HEK293 (cell line): ENCODE measurements around the gene PRUNE1.

ENCODE experiments used
- EGR2 ChIP-seq: fragments of 450-650 bp; formaldehyde crosslinking; IDR thresholded peaks from 2 replicates; pipeline ENCODE4 v1.5.1; 2016; ENCODE audit warnings: low read depth, missing biosample characterization, missing genetic modification characterization
- FEZF1 ChIP-seq: fragments of 450-650 bp; formaldehyde crosslinking; IDR thresholded peaks from 2 replicates; pipeline ENCODE4 v1.5.1; 2016; ENCODE audit warnings: missing biosample characterization, missing genetic modification characterization
- OSR2 ChIP-seq: fragments of 450-650 bp; formaldehyde crosslinking; IDR thresholded peaks from 2 replicates; pipeline ENCODE4 v1.5.1; 2016; ENCODE audit warnings: missing biosample characterization, missing genetic modification characterization
- PRDM2 ChIP-seq: fragments of 450-650 bp; formaldehyde crosslinking; IDR thresholded peaks from 2 replicates; pipeline ENCODE4 v1.5.1; 2016; ENCODE audit warnings: missing biosample characterization, missing genetic modification characterization, borderline replicate concordance
- ZBTB20 ChIP-seq: fragments of 450-650 bp; formaldehyde crosslinking; IDR thresholded peaks from 2 replicates; pipeline ENCODE4 v1.5.1; 2016; ENCODE audit warnings: missing biosample characterization, missing genetic modification characterization
- ZBTB8A ChIP-seq: fragments of 450-650 bp; formaldehyde crosslinking; IDR thresholded peaks from 2 replicates; pipeline ENCODE4 v1.5.1; 2016; ENCODE audit warnings: missing biosample characterization, missing genetic modification characterization
- ZNF24 ChIP-seq: fragments of 450-650 bp; formaldehyde crosslinking; IDR thresholded peaks from 2 replicates; pipeline ENCODE4 v1.5.1; 2016; ENCODE audit warnings: missing biosample characterization, missing genetic modification characterization
- ZNF324 ChIP-seq: fragments of 450-650 bp; formaldehyde crosslinking; IDR thresholded peaks from 2 replicates; pipeline ENCODE4 v1.5.1; 2016; ENCODE audit warnings: missing biosample characterization, missing genetic modification characterization
- ZNF335 ChIP-seq: fragments of 450-650 bp; formaldehyde crosslinking; conservative IDR thresholded peaks from 2 replicates; pipeline ENCODE4 v1.5.1; 2016; ENCODE audit warnings: missing biosample characterization, missing genetic modification characterization
- ZNF341 ChIP-seq: fragments of 450-650 bp; formaldehyde crosslinking; IDR thresholded peaks from 2 replicates; pipeline ENCODE4; 2016; ENCODE audit warnings: low read depth, missing biosample characterization, missing genetic modification characterization
- ZNF560 ChIP-seq: fragments of 450-650 bp; formaldehyde crosslinking; IDR thresholded peaks from 2 replicates; pipeline ENCODE4 v1.5.1; 2017; ENCODE audit warnings: missing biosample characterization, missing genetic modification characterization, borderline replicate concordance
- ZNF629 ChIP-seq: fragments of 450-650 bp; formaldehyde crosslinking; IDR thresholded peaks from 2 replicates; pipeline ENCODE4 v1.5.1; 2017; ENCODE audit warnings: missing biosample characterization, missing genetic modification characterization
- ZNF692 ChIP-seq: fragments of 450-650 bp; formaldehyde crosslinking; IDR thresholded peaks from 2 replicates; pipeline ENCODE4 v1.5.1; 2016; ENCODE audit warnings: missing biosample characterization, missing genetic modification characterization
- TF ChIP-seq, protein P1 (sequence below): fragments of 450-650 bp; formaldehyde crosslinking; IDR thresholded peaks from 2 replicates; pipeline ENCODE4 v1.5.1; 2016; ENCODE audit warnings: missing biosample characterization, missing genetic modification characterization, low read depth
- TF ChIP-seq, protein P2 (sequence below): fragments of 450-650 bp; formaldehyde crosslinking; IDR thresholded peaks from 2 replicates; pipeline ENCODE4 v1.5.1; 2017; ENCODE audit warnings: missing biosample characterization, missing genetic modification characterization
- TF ChIP-seq, protein P3 (sequence below): fragments of 450-650 bp; formaldehyde crosslinking; conservative IDR thresholded peaks from 2 replicates; pipeline ENCODE4 v1.5.1; 2016; ENCODE audit warnings: low read depth, missing biosample characterization, missing genetic modification characterization
- TF ChIP-seq, protein P4 (sequence below): fragments of 450-650 bp; formaldehyde crosslinking; IDR thresholded peaks from 2 replicates; pipeline ENCODE4 v1.5.1; 2016; ENCODE audit warnings: missing biosample characterization, missing genetic modification characterization
- TF ChIP-seq, protein P5 (sequence below): fragments of 450-650 bp; formaldehyde crosslinking; IDR thresholded peaks from 2 replicates; pipeline ENCODE4 v1.5.1; 2017; ENCODE audit warnings: missing biosample characterization, missing genetic modification characterization
- TF ChIP-seq, protein P6 (sequence below): fragments of 450-650 bp; IDR thresholded peaks from 2 replicates; pipeline ENCODE4 v1.5.1; 2018; ENCODE audit warnings: missing biosample characterization, missing genetic modification characterization

PRUNE1 gene

DNA sequence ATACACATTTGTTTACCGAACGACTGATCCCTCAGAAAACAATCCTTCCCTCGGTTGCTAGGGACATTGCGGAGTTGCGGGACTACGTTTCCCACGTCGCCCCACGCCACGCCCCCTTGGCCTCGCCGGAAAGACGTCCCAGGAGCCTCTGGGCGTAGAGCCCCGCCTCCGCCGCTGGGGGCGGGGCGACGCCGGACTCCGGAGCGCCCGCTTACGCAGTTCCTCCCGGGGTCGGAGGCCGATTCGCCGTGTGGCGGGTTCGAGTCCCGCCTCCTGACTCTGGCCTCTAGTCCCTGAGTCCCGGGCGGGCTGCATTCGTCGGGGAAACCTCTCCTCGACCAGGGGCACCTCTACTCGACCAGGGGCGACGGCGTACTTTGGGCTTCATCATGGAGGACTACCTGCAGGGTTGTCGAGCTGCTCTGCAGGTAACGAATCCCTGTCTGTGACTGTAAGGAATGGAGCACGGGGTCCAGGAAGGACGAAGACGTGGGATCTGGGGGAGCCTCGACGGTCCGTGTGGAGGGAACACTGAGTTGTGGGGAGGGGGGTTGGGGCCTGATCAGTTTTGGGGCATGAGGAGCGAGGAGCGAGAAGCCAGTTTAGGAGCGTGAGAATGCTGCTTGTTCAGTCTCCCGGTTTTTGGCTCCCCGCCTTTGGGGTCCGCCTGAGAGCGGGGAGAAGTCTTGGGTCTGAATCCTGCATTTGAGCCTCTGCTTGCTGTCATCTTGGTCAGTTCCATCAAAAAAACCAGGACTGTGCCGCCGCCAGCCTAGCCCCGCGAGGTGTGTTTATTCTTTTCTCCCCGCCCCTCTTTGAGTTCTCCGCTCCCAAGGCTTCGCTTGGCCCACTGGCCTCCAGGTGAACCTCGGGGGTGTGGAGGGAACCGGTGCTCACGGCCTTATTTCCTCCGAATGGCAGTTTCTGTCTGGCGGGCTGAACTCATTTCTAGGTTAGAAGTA, at the start of gene PRUNE1 (continued):
- TF ChIP-seq, protein P1, sequence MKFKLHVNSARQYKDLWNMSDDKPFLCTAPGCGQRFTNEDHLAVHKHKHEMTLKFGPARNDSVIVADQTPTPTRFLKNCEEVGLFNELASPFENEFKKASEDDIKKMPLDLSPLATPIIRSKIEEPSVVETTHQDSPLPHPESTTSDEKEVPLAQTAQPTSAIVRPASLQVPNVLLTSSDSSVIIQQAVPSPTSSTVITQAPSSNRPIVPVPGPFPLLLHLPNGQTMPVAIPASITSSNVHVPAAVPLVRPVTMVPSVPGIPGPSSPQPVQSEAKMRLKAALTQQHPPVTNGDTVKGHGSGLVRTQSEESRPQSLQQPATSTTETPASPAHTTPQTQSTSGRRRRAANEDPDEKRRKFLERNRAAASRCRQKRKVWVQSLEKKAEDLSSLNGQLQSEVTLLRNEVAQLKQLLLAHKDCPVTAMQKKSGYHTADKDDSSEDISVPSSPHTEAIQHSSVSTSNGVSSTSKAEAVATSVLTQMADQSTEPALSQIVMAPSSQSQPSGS (tag by site-specific recombination) = no peak
- TF ChIP-seq ZNF24 (tag by site-specific recombination) (peak; percentile 21), FEZF1 (no peak), OSR2 (tag by site-specific recombination) (no peak; the same call in 1 of the 2 replicates), ZNF341 (tag by site-specific recombination) (no peak), ZNF692 (tag by site-specific recombination) (peak; percentile 59; the same call in 1 of the 2 replicates), ZBTB8A (peak; percentile 66), PRDM2 (tag by site-specific recombination) (no peak), ZNF560 (tag by site-specific recombination) (no peak), ZNF335 (tag by site-specific recombination) (peak; percentile 94), ZNF629 (tag by site-specific recombination) (peak; percentile 95), ZBTB20 (tag by site-specific recombination) (peak; percentile 95), ZNF324 (tag by site-specific recombination) (peak; percentile 76; the same call in 1 of the 2 replicates), EGR2 (tag by site-specific recombination) (peak; percentile 49; the same call in 1 of the 2 replicates)
- TF ChIP-seq, protein P2, sequence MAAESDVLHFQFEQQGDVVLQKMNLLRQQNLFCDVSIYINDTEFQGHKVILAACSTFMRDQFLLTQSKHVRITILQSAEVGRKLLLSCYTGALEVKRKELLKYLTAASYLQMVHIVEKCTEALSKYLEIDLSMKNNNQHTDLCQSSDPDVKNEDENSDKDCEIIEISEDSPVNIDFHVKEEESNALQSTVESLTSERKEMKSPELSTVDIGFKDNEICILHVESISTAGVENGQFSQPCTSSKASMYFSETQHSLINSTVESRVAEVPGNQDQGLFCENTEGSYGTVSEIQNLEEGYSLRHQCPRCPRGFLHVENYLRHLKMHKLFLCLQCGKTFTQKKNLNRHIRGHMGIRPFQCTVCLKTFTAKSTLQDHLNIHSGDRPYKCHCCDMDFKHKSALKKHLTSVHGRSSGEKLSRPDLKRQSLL = no peak
- TF ChIP-seq, protein P3, sequence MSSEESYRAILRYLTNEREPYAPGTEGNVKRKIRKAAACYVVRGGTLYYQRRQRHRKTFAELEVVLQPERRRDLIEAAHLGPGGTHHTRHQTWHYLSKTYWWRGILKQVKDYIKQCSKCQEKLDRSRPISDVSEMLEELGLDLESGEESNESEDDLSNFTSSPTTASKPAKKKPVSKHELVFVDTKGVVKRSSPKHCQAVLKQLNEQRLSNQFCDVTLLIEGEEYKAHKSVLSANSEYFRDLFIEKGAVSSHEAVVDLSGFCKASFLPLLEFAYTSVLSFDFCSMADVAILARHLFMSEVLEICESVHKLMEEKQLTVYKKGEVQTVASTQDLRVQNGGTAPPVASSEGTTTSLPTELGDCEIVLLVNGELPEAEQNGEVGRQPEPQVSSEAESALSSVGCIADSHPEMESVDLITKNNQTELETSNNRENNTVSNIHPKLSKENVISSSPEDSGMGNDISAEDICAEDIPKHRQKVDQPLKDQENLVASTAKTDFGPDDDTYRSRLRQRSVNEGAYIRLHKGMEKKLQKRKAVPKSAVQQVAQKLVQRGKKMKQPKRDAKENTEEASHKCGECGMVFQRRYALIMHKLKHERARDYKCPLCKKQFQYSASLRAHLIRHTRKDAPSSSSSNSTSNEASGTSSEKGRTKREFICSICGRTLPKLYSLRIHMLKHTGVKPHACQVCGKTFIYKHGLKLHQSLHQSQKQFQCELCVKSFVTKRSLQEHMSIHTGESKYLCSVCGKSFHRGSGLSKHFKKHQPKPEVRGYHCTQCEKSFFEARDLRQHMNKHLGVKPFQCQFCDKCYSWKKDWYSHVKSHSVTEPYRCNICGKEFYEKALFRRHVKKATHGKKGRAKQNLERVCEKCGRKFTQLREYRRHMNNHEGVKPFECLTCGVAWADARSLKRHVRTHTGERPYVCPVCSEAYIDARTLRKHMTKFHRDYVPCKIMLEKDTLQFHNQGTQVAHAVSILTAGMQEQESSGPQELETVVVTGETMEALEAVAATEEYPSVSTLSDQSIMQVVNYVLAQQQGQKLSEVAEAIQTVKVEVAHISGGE (tag by site-specific recombination) = peak; percentile 35
- TF ChIP-seq, protein P4, sequence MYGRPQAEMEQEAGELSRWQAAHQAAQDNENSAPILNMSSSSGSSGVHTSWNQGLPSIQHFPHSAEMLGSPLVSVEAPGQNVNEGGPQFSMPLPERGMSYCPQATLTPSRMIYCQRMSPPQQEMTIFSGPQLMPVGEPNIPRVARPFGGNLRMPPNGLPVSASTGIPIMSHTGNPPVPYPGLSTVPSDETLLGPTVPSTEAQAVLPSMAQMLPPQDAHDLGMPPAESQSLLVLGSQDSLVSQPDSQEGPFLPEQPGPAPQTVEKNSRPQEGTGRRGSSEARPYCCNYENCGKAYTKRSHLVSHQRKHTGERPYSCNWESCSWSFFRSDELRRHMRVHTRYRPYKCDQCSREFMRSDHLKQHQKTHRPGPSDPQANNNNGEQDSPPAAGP (tag by site-specific recombination) = peak; percentile 63
- TF ChIP-seq, protein P5, sequence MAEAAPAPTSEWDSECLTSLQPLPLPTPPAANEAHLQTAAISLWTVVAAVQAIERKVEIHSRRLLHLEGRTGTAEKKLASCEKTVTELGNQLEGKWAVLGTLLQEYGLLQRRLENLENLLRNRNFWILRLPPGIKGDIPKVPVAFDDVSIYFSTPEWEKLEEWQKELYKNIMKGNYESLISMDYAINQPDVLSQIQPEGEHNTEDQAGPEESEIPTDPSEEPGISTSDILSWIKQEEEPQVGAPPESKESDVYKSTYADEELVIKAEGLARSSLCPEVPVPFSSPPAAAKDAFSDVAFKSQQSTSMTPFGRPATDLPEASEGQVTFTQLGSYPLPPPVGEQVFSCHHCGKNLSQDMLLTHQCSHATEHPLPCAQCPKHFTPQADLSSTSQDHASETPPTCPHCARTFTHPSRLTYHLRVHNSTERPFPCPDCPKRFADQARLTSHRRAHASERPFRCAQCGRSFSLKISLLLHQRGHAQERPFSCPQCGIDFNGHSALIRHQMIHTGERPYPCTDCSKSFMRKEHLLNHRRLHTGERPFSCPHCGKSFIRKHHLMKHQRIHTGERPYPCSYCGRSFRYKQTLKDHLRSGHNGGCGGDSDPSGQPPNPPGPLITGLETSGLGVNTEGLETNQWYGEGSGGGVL = peak; percentile 67
- TF ChIP-seq, protein P6, sequence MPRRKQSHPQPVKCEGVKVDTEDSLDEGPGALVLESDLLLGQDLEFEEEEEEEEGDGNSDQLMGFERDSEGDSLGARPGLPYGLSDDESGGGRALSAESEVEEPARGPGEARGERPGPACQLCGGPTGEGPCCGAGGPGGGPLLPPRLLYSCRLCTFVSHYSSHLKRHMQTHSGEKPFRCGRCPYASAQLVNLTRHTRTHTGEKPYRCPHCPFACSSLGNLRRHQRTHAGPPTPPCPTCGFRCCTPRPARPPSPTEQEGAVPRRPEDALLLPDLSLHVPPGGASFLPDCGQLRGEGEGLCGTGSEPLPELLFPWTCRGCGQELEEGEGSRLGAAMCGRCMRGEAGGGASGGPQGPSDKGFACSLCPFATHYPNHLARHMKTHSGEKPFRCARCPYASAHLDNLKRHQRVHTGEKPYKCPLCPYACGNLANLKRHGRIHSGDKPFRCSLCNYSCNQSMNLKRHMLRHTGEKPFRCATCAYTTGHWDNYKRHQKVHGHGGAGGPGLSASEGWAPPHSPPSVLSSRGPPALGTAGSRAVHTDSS (tag by site-specific recombination) = no peak
